ENCODE data around the gene KRTAP17-1.

- TF ChIP-seq CTCF (IDR thresholded peaks at IDR 0.05) (no peak), POLR2A (IDR thresholded peaks at IDR 0.05) (no peak)
These were observed 28.5 kb downstream of the KRTAP17-1 start for GRCh38 chr17:41287050-41287449.

Data from tibial nerve (tissue), 3 donors.